Stimulated activated CD8-positive, alpha-beta memory T cell treated with anti-CD3 and anti-CD28 coated beads, Interleukin-7, amount 100 ng/mL, for 1 hour (primary cell): ENCODE data around the gene PDIA4.
"Not testable (repeated sequence)": the region's sequence is repeated elsewhere in the genome, so short reads cannot be mapped to it uniquely, and the experiment has no call there.

Source experiments
- DNase-seq, 2 donors: peaks; one replicate each; pipeline ENCODE4 v3.0.0-alpha.2; 2020; ENCODE audit warnings: low read depth in 2 of 2

The PDIA4 gene

GRCh38 chr7:149028346-149029109 is at the start of gene PDIA4:
PDIA4 (minus strand) TSS chr7:149028505; CDS start chr7:149028408, 97 bp downstream.
- peak; percentile 99 for DNase-seq

DNA sequence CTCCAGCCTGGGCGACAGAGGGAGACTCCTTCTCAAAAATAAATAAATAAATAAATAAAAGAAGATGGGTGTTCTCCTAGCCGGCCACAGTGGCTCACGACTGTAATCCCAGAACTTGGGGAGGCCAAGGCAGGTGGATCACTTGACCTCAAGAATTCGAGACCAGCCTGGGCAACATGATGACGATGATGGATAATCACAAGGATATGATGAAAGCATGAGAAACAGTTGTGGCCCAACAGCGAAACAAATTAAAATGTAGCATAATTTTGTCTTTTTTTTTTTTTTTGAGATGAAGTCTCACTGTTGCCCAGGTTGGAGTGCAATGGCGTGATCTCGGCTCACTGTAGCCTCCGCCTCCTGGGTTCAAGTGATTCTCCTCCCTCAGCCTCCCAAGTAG is 49.3 kb upstream of the PDIA4 start:
- DNase-seq = no peak

DNA sequence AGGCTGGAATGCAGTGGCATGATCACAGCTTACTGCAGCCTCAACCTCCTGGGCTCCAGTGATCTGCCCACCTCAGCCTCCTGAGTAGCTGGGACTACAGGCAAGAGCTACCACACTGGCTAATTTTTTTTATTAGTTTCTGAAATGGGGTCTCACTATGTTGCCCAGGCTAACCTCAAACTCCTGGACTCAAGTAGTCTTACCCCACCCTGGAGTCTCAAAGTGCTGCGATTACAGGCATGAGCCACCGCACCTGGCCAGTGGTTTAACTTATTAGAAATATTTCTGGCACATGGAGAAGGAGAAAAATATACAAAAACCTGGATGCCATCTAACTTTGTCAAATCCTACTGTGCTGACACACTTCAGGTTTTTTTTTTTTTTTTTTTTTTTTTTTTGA is 47.0 kb upstream of the PDIA4 start:
- no peak for DNase-seq

GRCh38 chr7:149074116-149074885 is 46.0 kb upstream of the PDIA4 start:
- DNase-seq = no peak

- no peak for DNase-seq
Measured at GRCh38 chr7:149072438-149072775, 44.1 kb upstream of the PDIA4 start.

GRCh38 chr7:149071641-149072437 is 43.5 kb upstream of the PDIA4 start:
- peak; percentile 10 to 16 for DNase-seq

DNA sequence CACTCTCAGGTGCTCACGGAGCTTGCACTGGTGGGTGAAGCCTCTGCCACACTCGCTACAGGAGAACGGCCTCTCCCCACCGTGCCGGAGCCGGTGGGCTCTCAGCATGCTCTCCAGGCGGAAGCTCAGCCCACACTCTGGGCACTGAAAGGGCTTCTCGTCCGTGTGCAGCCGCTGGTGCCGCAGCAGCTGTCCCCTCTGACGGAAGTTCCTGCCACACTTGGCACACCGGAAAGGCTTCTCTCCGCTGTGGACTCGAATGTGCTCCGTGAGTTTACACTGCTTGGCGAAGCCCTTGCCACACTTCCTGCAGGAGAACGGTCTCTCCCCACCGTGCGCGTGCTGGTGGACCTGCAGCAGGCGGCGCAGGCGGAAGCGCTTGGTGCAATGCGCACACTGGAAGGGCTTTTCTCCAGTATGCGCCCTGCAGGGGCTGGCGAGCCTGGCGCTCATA is 42.9 kb upstream of the PDIA4 start:
- no peak for DNase-seq

DNA sequence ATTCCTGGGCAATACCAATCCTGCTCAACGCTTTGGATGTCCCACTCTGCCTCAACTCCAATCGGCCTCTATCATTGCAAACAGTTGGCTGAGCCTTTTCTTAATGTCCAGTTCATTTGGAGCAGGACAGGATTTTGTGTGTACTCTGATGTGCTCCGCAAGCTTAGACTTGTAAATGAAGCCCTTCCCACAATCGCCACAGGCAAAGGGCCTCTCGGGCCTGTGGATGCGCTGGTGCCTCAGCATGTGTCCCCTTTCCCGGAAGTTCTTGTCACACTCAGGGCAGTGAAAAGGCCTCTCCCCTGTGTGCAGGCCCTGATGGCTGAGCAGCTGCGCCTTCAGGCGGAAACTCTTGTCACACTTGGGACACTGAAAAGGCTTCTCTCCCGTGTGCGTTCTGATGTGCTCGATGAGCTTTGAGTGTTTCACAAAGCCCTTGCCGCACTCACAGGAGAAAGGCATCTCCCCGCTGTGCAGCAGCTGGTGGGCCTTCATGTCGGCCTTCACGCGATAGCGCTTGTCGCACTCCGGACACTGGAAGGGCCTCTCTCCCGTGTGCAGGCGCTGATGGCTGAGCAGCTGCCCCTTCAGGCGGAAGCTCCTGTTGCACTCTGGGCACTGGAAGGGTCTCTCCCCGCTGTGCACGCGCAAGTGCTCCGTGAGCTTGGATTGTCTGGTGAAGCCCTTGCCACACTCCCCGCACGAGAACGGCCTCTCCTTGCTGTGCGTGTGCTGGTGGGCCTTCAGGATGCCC is 42.2 kb upstream of the PDIA4 start:
- DNase-seq = no peak

- DNase-seq = no peak
Measured at GRCh38 chr7:149067869-149068268, 39.6 kb upstream of the PDIA4 start.

GRCh38 chr7:149063476-149063875 is 35.2 kb upstream of the PDIA4 start:
- DNase-seq = no peak

DNA sequence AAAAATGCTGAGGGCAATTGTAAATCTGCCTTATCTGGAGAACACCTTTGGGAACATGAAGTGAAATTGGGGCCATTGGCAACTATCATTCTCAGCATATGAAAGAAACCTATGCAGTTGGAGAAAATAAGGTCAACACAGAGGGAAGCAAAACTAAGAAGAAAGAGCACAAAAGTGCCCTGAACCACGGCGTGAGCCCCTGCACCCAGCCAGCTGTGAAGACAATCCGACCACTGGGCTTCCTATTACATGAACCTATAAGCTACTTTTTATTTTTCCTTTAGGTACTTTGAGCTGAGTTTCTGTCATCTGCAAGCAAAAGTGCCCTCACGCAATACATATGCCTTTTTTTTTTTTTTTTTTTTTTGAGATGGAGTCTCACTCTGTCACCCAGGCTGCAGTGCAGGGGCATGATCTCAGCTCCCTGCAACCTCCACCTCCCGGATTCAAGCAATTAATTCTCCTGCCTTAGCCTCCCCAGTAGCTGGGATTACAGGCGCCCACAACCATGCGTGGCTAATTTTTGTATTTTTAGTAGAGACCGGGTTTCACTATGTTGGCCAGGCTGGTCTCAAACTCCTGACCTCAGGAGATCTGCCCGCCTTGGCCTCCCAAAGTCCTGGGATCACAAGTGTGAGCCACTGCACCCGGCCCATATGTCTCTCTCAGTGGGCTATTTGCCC is 34.1 kb upstream of the PDIA4 start:
- not testable (repeated sequence) for DNase-seq

DNA sequence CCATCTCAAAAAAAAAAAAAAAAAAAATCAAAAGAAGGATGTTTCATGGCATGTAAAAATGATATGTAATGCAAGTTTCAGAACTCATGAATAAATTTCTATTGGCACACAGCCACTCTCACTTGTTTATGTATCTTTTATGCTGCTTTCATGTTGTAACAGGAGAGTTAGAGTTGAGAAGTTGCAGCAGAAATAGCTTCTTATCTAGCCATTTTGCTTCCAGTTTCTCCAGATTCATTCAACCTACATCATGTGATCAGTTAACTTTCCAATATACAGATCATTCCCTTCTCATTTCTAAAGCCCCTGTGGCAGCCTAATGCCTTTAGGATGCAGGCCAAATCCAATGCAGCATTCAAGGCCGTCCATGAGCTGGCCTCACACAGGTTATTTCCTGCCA is 31.9 kb upstream of the PDIA4 start:
- no peak for DNase-seq

GRCh38 chr7:149053885-149054284 is 25.6 kb upstream of the PDIA4 start:
- no peak for DNase-seq

GRCh38 chr7:149053384-149053783 is 25.1 kb upstream of the PDIA4 start:
- DNase-seq = no peak

DNA sequence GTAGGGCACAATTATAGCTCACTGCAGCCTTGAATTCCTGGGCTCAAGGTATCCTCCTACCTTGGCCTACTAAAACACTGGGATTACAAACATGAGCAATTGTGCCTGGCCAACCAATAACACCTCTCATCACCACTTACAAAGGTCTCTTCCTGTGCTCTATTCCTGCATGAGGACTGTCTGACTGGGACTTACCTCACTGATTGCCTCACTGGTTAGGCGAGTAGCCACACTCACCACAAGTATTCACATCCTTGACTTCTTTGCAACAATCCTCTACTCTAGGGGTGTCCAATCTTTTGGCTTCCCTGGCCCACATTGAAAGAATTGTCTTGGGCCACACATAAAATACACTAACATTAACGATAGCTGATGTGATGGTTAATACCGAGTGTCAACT is 22.6 kb upstream of the PDIA4 start:
- DNase-seq = no peak

DNA sequence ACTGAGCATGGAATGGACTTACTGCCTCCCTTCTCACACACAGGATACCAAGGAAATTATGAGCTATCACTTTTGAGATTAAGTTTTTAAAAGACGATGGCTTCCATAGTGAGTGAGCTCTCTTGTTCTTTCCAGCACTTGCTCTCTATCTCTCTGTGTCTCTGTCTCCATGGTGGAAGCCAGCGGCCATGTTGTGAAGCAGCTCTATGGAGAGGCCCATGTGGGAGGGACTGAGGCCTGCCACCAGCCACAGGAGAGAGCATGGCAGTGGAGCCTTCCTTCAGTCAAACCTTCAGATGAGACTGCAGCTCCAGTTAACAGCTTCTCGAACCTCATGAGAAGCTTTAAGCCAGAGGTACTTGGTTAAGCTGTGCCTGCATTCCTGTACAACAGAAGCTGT is 20.5 kb upstream of the PDIA4 start:
- DNase-seq = no peak

GRCh38 chr7:149046416-149046815 is 18.1 kb upstream of the PDIA4 start:
- no peak for DNase-seq

GRCh38 chr7:149043936-149044335 is 15.6 kb upstream of the PDIA4 start:
- no peak for DNase-seq

- no peak for DNase-seq
Measured at GRCh38 chr7:149041350-149041749, 13.0 kb upstream of the PDIA4 start.

DNA sequence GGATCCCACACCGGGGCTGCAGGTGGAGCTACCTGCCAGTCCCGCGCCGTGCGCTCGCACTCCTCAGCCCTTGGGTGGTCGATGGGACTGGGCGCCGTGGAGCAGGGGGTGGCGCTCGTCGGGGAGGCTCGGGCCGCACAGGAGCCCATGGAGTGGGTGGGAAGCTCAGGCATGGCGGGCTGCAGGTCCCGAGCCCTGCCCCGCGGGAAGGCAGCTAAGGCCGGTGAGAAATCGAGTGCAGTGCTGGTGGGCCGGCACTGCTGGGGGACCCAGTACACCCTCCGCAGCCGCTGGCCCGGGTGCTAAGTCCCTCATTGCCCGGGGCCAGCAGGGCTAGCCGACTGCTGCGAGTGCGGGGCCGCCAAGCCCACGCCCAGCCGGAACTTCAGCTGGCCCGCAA is 10.3 kb upstream of the PDIA4 start:
- DNase-seq = not testable (repeated sequence)

- DNase-seq = no peak
Measured at GRCh38 chr7:149036676-149037075, 8.4 kb upstream of the PDIA4 start.
